Activated CD8-positive, alpha-beta T cell treated with anti-CD3 and anti-CD28 coated beads for 36 hours (primary cell): ENCODE measurements around the gene PLCH1. TPM values are rescaled to one million over a fixed set of nuclear protein-coding genes. Genes with fewer than 3 reads are reported as not detected.

Experiments
- ATAC-seq: fragments of 200-7000 bp; cut with Tn5 transposase; one replicate; pipeline ENCODE4 v1.10.0; 2021; ENCODE audit warnings: mild to moderate bottlenecking, moderate library complexity
- CTCF ChIA-PET: fragments of 350-600 bp; sonication (Branson Sonifier 250); formaldehyde crosslinking; loops from one replicate; lab custom pipeline; 2021; ENCODE audit warnings: antibody characterized with exemption; lab: Charles Lee
- POLR2A ChIA-PET: fragments of 350-600 bp; sonication (Branson Sonifier 250); formaldehyde crosslinking; loops from one replicate; lab custom pipeline; 2021; ENCODE audit warnings: antibody characterized with exemption; lab: Charles Lee
- DNase-seq: peaks from one replicate; pipeline ENCODE4 v3.0.0-alpha.2; 2020
- H3K27ac Mint-ChIP-seq: one replicate; pipeline ENCODE4 v1.8.0; 2021; ENCODE audit warnings: mild to moderate bottlenecking, mixed read lengths
- H3K27me3 Mint-ChIP-seq: one replicate; pipeline ENCODE4 v1.8.0; 2021; ENCODE audit warnings: mixed read lengths
- H3K36me3 Mint-ChIP-seq: one replicate; pipeline ENCODE4 v1.8.0; 2021; ENCODE audit warnings: low read depth, mixed read lengths
- H3K4me1 Mint-ChIP-seq: one replicate; pipeline ENCODE4 v1.8.0; 2021; ENCODE audit warnings: low read depth, mixed read lengths
- H3K4me3 Mint-ChIP-seq: one replicate; pipeline ENCODE4 v1.8.0; 2021; ENCODE audit warnings: mild to moderate bottlenecking, moderate library complexity, mixed read lengths
- H3K9me3 Mint-ChIP-seq: one replicate; pipeline ENCODE4 v1.8.0; 2021; ENCODE audit warnings: mixed read lengths
- CTCF ChIP-seq: fragments of 200-600 bp; IDR thresholded peaks from one replicate; pipeline ENCODE4 v1.8.0; 2022; ENCODE audit warnings: antibody characterized with exemption, mild to moderate bottlenecking
- intact Hi-C: fragments of 100-400 bp; cut with micrococcal nuclease; formaldehyde crosslinking; loops from one replicate; pipeline ENCODE4 v1.10.0; 2022
- total RNA-seq, 2 experiments: library from RNA; stranded (reverse); gene quantifications; one replicate each; pipeline ENCODE4 v1.2.3, GENCODE V29; 2021

The PLCH1 gene
- total RNA-seq, 2 experiments from 2014 or later = 0.20 to 0.32 TPM

- no peak for DNase-seq
- CTCF ChIA-PET = no interaction called here
- no peaks in the 10 kb centered on the region for H3K27me3 Mint-ChIP-seq
- no peaks in the 10 kb centered on the region for H3K4me1 Mint-ChIP-seq
- H3K9me3 Mint-ChIP-seq = peaks cover 8% of the 10 kb centered on the region
- no peak overlapping the region for H3K27ac Mint-ChIP-seq
- H3K4me3 Mint-ChIP-seq = no peak overlapping the region
- intact Hi-C loops = no loop called here
- POLR2A ChIA-PET = no interaction called here
- H3K36me3 Mint-ChIP-seq = peaks cover 3% of the 10 kb centered on the region
- no peak for ATAC-seq
- TF ChIP-seq CTCF = no peak
Observed at GRCh38 chr3:155604967-155605366, 139.9 kb downstream of the PLCH1 start.

GRCh38 chr3:155604126-155604525 is 140.7 kb downstream of the PLCH1 start:
- CTCF ChIA-PET = no interaction called here
- H3K9me3 Mint-ChIP-seq = peaks cover 4% of the 10 kb centered on the region
- DNase-seq = no peak
- POLR2A ChIA-PET = no interaction called here
- intact Hi-C loops = no loop called here
- H3K4me1 Mint-ChIP-seq = no peaks in the 10 kb centered on the region
- H3K4me3 Mint-ChIP-seq = no peak overlapping the region
- H3K36me3 Mint-ChIP-seq = peaks cover 3% of the 10 kb centered on the region
- TF ChIP-seq CTCF = no peak
- H3K27me3 Mint-ChIP-seq = no peaks in the 10 kb centered on the region
- no peak for ATAC-seq
- no peak overlapping the region for H3K27ac Mint-ChIP-seq

GRCh38 chr3:155603302-155603701 is 141.6 kb downstream of the PLCH1 start:
- DNase-seq (no peak), ATAC-seq (no peak)
- H3K4me3 Mint-ChIP-seq = no peak overlapping the region
- ChIA-PET CTCF (no interaction called here), POLR2A (no interaction called here)
- no peaks in the 10 kb centered on the region for H3K36me3 Mint-ChIP-seq
- no peak for TF ChIP-seq CTCF
- no peak overlapping the region for H3K27ac Mint-ChIP-seq
- no peaks in the 10 kb centered on the region for H3K9me3 Mint-ChIP-seq
- H3K27me3 Mint-ChIP-seq = no peaks in the 10 kb centered on the region
- H3K4me1 Mint-ChIP-seq = no peaks in the 10 kb centered on the region
- intact Hi-C loops = no loop called here

GRCh38 chr3:155602307-155602706 is 142.6 kb downstream of the PLCH1 start:
- DNase-seq (no peak), ATAC-seq (peak; percentile 60)
- intact Hi-C loops = no loop called here
- Mint-ChIP-seq H3K36me3 (no peaks in the 10 kb centered on the region), H3K27ac (no peak overlapping the region), H3K9me3 (no peaks in the 10 kb centered on the region), H3K4me3 (no peak overlapping the region), H3K4me1 (no peaks in the 10 kb centered on the region), H3K27me3 (peaks cover 1% of the 10 kb centered on the region)
- ChIA-PET CTCF (no interaction called here), POLR2A (no interaction called here)
- no peak for TF ChIP-seq CTCF

GRCh38 chr3:155598671-155599070 is 146.2 kb downstream of the PLCH1 start:
- POLR2A ChIA-PET = interaction anchor here (0.7 kb wide), 2 partner anchors 97 to 343 kb away, joined by 3 read pairs; no protein-coding TSS in a partner anchor
- no peaks in the 10 kb centered on the region for H3K36me3 Mint-ChIP-seq
- intact Hi-C loops = no loop called here

More at GRCh38 chr3:155598671-155599070, 146.2 kb downstream of the PLCH1 start:
- Mint-ChIP-seq H3K27ac (no peak overlapping the region), H3K9me3 (no peaks in the 10 kb centered on the region), H3K27me3 (peaks cover 1% of the 10 kb centered on the region), H3K4me3 (no peak overlapping the region), H3K4me1 (no peaks in the 10 kb centered on the region)
- ATAC-seq (no peak), DNase-seq (no peak)
- CTCF ChIA-PET = no interaction called here
- no peak for TF ChIP-seq CTCF
